ENCODE results near the gene MPDZ. TPM values are rescaled to one million over a fixed set of nuclear protein-coding genes. Genes with fewer than 3 reads are reported as not detected.

Gene MPDZ
- total RNA-seq, 1 experiment from 2014 or later: 0.12 TPM

DNA sequence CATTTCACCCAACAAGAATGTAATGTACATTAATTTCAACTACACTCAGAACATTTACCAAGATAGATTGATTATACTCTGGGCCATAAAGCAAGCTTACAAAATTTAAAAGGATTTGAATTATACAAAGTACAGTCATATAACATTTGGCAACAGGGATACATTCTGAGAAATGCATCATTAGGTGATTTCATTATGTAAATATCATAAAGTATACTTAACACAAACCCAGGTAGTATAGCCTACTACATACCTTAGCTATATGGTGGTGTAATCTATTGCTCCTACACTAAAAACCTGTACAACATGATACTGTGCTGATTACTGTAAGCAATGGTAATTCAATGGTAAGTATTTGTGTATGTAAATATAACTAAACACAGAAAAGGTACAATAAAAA, 202.9 kb downstream of the MPDZ start (continued):
- TF ChIP-seq EZH2phosphoT487 (IDR thresholded peaks at IDR 0.05; ENCODE audit: borderline replicate concordance) (no peak), JUND (IDR thresholded peaks at IDR 0.05) (no peak), ZNF274 (IDR thresholded peaks at IDR 0.05; ENCODE audit: low read depth, low read length) (no peak), EZH2 (IDR thresholded peaks at IDR 0.05) (no peak), TCF7L2 (IDR thresholded peaks at IDR 0.05; ENCODE audit: borderline replicate concordance, extremely low read depth, insufficient read depth, insufficient read length) (no peak)

DNA sequence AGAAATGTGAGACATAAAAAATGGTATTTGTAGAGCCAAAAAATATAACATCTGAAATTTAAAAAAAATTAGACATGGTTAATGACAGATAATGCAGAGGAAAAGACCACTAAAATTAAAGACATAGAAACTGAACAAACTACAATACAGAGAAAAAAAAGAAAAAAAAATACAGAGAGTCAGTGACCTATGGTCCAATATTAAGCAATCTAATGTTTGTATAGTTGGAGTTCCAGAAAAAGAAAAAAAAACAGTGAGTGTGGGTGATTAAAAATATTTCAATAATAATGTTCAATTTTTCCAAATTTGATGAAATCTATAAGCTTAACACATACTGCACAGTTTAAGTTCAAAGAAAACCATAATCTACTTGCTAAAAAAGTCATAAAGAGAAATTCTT, 207.6 kb downstream of the MPDZ start:
- CTCF ChIA-PET: no interaction called here
- Histone ChIP-seq H3K4me1 (ENCODE audit: control insufficient read depth in 1 of 2, insufficient read depth in 2 of 2, low read length in 2 of 2) (no peaks in the 10 kb centered on the region), H2AFZ (ENCODE audit: low read depth, low read length, poor library complexity, severe bottlenecking) (no peak overlapping the region), H3K36me3 (ENCODE audit: control insufficient read depth in 1 of 2, insufficient read depth in 2 of 2, low read length in 2 of 2) (no peaks in the 10 kb centered on the region), H4K20me1 (ENCODE audit: insufficient read depth) (no peaks in the 10 kb centered on the region), H3K79me2 (ENCODE audit: insufficient read depth, low read length) (no peaks in the 10 kb centered on the region), H3K27ac (ENCODE audit: low read depth, low read length) (no peak overlapping the region), H3K9me2 (ENCODE audit: insufficient read depth) (no peaks in the 10 kb centered on the region), H3K9ac (ENCODE audit: low read length) (no peak overlapping the region), H3K27me3 (ENCODE audit: insufficient read depth, low read length) (no peaks in the 10 kb centered on the region), H3K4me2 (ENCODE audit: low read length) (no peak overlapping the region), H3K4me3 (replicated peaks in 1 of 2; ENCODE audit: low read depth in 1 of 2, low read length in 2 of 2) (no peak overlapping the region), H3K9me3 (ENCODE audit: control insufficient read depth in 1 of 2, insufficient read depth in 1 of 2, low read depth in 1 of 2, low read length in 2 of 2) (no peaks in the 10 kb centered on the region)
- TF ChIP-seq, protein P1, sequence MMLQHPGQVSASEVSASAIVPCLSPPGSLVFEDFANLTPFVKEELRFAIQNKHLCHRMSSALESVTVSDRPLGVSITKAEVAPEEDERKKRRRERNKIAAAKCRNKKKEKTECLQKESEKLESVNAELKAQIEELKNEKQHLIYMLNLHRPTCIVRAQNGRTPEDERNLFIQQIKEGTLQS (IDR thresholded peaks at IDR 0.05): no peak
- no peak for TF ChIP-seq CBX3 (IDR thresholded peaks at IDR 0.05; ENCODE audit: low read depth)
- intact Hi-C loops (cut with micrococcal nuclease): no loop called here
- BruUV-seq (replicated peaks): no TSS peak
- DNase-seq (ENCODE audit: low read depth, low spot score) (no peak), ATAC-seq (no peak)
- POLR2A ChIA-PET: no interaction called here
- RAD21 ChIA-PET (ENCODE audit: low non-redundant PET in 1 of 2, low total read pairs in 2 of 2, uncharacterized antibody in 2 of 2, unreplicated experiment in 2 of 2): no interaction called here

Measured in HCT116 (cell line).